ENCODE data around the gene SLCO1B1. TPM values are rescaled to one million over a fixed set of nuclear protein-coding genes. Genes with fewer than 3 reads are reported as not detected.

Gene SLCO1B1
- total RNA-seq, 3 donors from 2014 or later (not counting 1 experiment from before 2014, with no cell fraction given) = not detected

DNA sequence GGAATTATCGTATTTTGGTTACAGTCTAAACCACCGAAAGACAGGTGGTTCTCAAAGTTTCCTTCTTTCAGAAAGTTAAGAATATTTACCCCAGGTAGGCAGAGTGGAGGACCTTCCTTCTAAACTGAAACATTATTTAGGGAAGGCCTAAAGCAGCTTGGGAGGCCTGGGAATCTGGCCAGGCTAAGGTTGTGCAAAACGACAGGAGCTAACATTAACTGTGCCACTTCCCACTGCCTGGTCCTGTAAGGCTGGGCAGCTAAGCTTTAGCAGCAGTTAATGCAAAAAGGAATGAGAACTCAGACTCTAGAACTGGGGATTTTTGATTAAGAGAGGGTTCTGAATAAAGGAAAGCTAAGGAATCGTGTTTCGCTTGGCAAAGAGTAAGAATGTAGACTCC is 121.1 kb downstream of the SLCO1B1 start:
- H3K9me3 Mint-ChIP-seq = no peaks in the 10 kb centered on the region
- H3K27me3 ChIP-seq (ENCODE audit: control insufficient read depth, insufficient read depth, low read length) = no peaks in the 10 kb centered on the region
- intact Hi-C loops (cut with micrococcal nuclease) = no loop called here
- no peaks in the 10 kb centered on the region for H3K9me3 ChIP-seq (ENCODE audit: control insufficient read depth, insufficient read depth, low read length)
- H3K4me1 Mint-ChIP-seq = no peaks in the 10 kb centered on the region
- ATAC-seq (no peak), DNase-seq (no peak)
- no peak overlapping the region for H3K27ac ChIP-seq (ENCODE audit: low read length)
- no peak overlapping the region for H3K4me3 Mint-ChIP-seq
- no peaks in the 10 kb centered on the region for H3K36me3 ChIP-seq (ENCODE audit: control insufficient read depth, insufficient read depth, low read length)
- no peak overlapping the region for H3K27ac Mint-ChIP-seq
- H3K4me1 ChIP-seq (ENCODE audit: control insufficient read depth, insufficient read depth, low read length) = no peaks in the 10 kb centered on the region
- H3K27me3 Mint-ChIP-seq (ENCODE audit: low read depth in 2 of 2) = no peaks in the 10 kb centered on the region
- no peak for TF ChIP-seq CTCF (IDR thresholded peaks at IDR 0.05)
- WGBS (ENCODE audit: insufficient coverage) = 84% methylated on average over 5 of the region's 5 CpGs
- no peak overlapping the region for H3K4me3 ChIP-seq (ENCODE audit: low read length)
- H3K36me3 Mint-ChIP-seq = no peaks in the 10 kb centered on the region

- Mint-ChIP-seq H3K4me3 (no peak overlapping the region), H3K27ac (no peak overlapping the region), H3K27me3 (ENCODE audit: low read depth in 2 of 2) (no peaks in the 10 kb centered on the region), H3K9me3 (peaks cover 0 to 6% of the 10 kb centered on the region in 2 donors), H3K4me1 (no peaks in the 10 kb centered on the region), H3K36me3 (no peaks in the 10 kb centered on the region)
- no peak overlapping the region for H3K4me3 ChIP-seq (ENCODE audit: low read length)
- no peak for TF ChIP-seq CTCF (IDR thresholded peaks at IDR 0.05)
- DNase-seq (no peak), ATAC-seq (no peak)
- no peaks in the 10 kb centered on the region for H3K4me1 ChIP-seq (ENCODE audit: control insufficient read depth, insufficient read depth, low read length)
- WGBS (ENCODE audit: insufficient coverage) = 100% methylated on average over 1 of the region's 3 CpGs
- intact Hi-C loops (cut with micrococcal nuclease) = no loop called here
- no peaks in the 10 kb centered on the region for H3K27me3 ChIP-seq (ENCODE audit: control insufficient read depth, insufficient read depth, low read length)
- H3K36me3 ChIP-seq (ENCODE audit: control insufficient read depth, insufficient read depth, low read length) = no peaks in the 10 kb centered on the region
- H3K27ac ChIP-seq (ENCODE audit: low read length) = no peak overlapping the region
- H3K9me3 ChIP-seq (ENCODE audit: control insufficient read depth, insufficient read depth, low read length) = no peaks in the 10 kb centered on the region
Observed at GRCh38 chr12:21257172-21257571, 126.2 kb downstream of the SLCO1B1 start.

DNA sequence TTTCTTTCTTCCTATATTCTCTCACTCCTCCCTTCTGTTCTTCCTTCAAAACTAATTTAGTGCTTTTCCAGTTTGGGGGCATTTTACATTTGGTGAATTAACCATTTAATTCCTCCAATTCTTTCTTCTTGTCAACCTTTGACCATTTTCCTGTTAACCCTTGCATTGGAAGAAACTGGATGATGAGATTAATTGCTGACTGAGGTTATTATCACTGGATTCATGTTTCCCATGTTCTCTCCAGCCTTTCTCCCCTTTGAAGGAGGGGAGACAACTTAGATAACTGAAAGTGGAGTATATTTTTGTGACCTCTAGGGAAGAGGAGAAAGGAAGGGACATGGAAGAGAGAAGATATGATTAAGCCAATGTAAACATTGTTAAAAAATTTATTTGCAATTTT is 133.2 kb downstream of the SLCO1B1 start:
- Mint-ChIP-seq H3K4me1 (no peaks in the 10 kb centered on the region), H3K36me3 (no peaks in the 10 kb centered on the region), H3K4me3 (no peak overlapping the region), H3K9me3 (peaks cover 7 to 12% of the 10 kb centered on the region in 2 donors), H3K27me3 (ENCODE audit: low read depth in 2 of 2) (no peaks in the 10 kb centered on the region), H3K27ac (no peak overlapping the region)
- H3K4me3 ChIP-seq (ENCODE audit: low read length) = no peak overlapping the region
- DNase-seq = no peak
- no peak for TF ChIP-seq CTCF (IDR thresholded peaks at IDR 0.05)
- no peaks in the 10 kb centered on the region for H3K9me3 ChIP-seq (ENCODE audit: control insufficient read depth, insufficient read depth, low read length)
- intact Hi-C loops (cut with micrococcal nuclease) = no loop called here
- H3K36me3 ChIP-seq (ENCODE audit: control insufficient read depth, insufficient read depth, low read length) = no peaks in the 10 kb centered on the region
- no peaks in the 10 kb centered on the region for H3K27me3 ChIP-seq (ENCODE audit: control insufficient read depth, insufficient read depth, low read length)
- H3K27ac ChIP-seq (ENCODE audit: low read length) = no peak overlapping the region
- H3K4me1 ChIP-seq (ENCODE audit: control insufficient read depth, insufficient read depth, low read length) = no peaks in the 10 kb centered on the region
- ATAC-seq = no peak

DNA sequence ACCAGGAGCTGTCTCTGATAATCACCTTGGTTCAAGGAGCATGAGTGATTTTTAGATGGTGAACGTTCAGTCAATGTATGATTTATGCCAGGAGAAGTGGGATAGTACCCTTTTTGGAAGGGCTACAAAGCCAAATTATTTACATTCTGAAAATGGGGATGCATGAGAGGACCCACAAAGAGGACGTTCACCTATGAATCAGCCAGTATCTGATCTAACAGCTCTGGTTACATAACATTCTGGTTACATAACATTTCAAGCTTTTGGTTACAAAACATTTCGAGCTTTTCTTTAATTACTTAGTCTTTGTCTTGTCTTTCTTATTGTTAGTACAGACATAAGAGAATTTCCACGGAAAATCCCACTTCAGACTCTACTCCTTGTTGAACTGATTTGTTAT is 134.9 kb downstream of the SLCO1B1 start:
- no peak for TF ChIP-seq CTCF (IDR thresholded peaks at IDR 0.05)

More for the DNA sequence above, 134.9 kb downstream of the SLCO1B1 start:
- ATAC-seq (no peak), DNase-seq (no peak)
- Histone ChIP-seq H3K9me3 (ENCODE audit: control insufficient read depth, insufficient read depth, low read length) (no peaks in the 10 kb centered on the region), H3K4me1 (ENCODE audit: control insufficient read depth, insufficient read depth, low read length) (no peaks in the 10 kb centered on the region), H3K4me3 (ENCODE audit: low read length) (no peak overlapping the region), H3K27ac (ENCODE audit: low read length) (no peak overlapping the region), H3K36me3 (ENCODE audit: control insufficient read depth, insufficient read depth, low read length) (no peaks in the 10 kb centered on the region), H3K27me3 (ENCODE audit: control insufficient read depth, insufficient read depth, low read length) (no peaks in the 10 kb centered on the region)
- H3K4me1 Mint-ChIP-seq = no peaks in the 10 kb centered on the region
- H3K9me3 Mint-ChIP-seq = peaks cover 7 to 8% of the 10 kb centered on the region in 2 donors
- no peaks in the 10 kb centered on the region for H3K27me3 Mint-ChIP-seq (ENCODE audit: low read depth in 2 of 2)
- WGBS (ENCODE audit: insufficient coverage) = 60% methylated on average over 2 of the region's 4 CpGs
- no peak overlapping the region for H3K4me3 Mint-ChIP-seq
- intact Hi-C loops (cut with micrococcal nuclease) = no loop called here
- H3K27ac Mint-ChIP-seq = no peak overlapping the region
- H3K36me3 Mint-ChIP-seq = no peaks in the 10 kb centered on the region

Data from natural killer cell (primary cell).